HG03064 (cell line): ENCODE measurements around the gene LPP.

Source experiments
- ATAC-seq: cut with Tn5 transposase; IDR thresholded peaks from one replicate; pipeline ENCODE4 v1.9.1; 2021; ENCODE audit warnings: low read depth; ENCODE audit not compliant: unreplicated experiment

LPP gene

GRCh38 chr3:188867691-188868265 lies 713.8 kb downstream of the LPP start:
- ATAC-seq = no peak

GRCh38 chr3:188868803-188869202 lies 714.8 kb downstream of the LPP start:
- ATAC-seq = no peak

GRCh38 chr3:188869628-188870027 lies 715.7 kb downstream of the LPP start:
- no peak for ATAC-seq

GRCh38 chr3:188870431-188870830 lies 716.5 kb downstream of the LPP start:
- ATAC-seq = no peak

- ATAC-seq = no peak
These were observed 720.6 kb downstream of the LPP start for GRCh38 chr3:188874576-188874975.

- ATAC-seq = no peak
These were observed 721.5 kb downstream of the LPP start for GRCh38 chr3:188875413-188875812.

GRCh38 chr3:188876370-188876769 lies 722.4 kb downstream of the LPP start:
- no peak for ATAC-seq

- no peak for ATAC-seq
These were observed 723.4 kb downstream of the LPP start for GRCh38 chr3:188877381-188877780.

GRCh38 chr3:188878076-188878475 lies 724.1 kb downstream of the LPP start:
- no peak for ATAC-seq

GRCh38 chr3:188881954-188882641 lies 728.1 kb downstream of the LPP start:
- ATAC-seq = no peak

GRCh38 chr3:188884299-188885043 lies 730.5 kb downstream of the LPP start:
- no peak for ATAC-seq

- no peak for ATAC-seq
These were observed 734.5 kb downstream of the LPP start for GRCh38 chr3:188888321-188889053.

GRCh38 chr3:188889054-188889491 lies 735.1 kb downstream of the LPP start:
- ATAC-seq = no peak

GRCh38 chr3:188890572-188891270 lies 736.8 kb downstream of the LPP start:
- ATAC-seq = no peak

GRCh38 chr3:188899881-188900280 lies 745.9 kb downstream of the LPP start:
- ATAC-seq = no peak

- ATAC-seq = no peak
These were observed 746.5 kb downstream of the LPP start for GRCh38 chr3:188900421-188900951.

- ATAC-seq = no peak
These were observed 747.2 kb downstream of the LPP start for GRCh38 chr3:188901126-188901525.

GRCh38 chr3:188901671-188902287 lies 747.8 kb downstream of the LPP start:
- no peak for ATAC-seq

- no peak for ATAC-seq
These were observed 750.7 kb downstream of the LPP start for GRCh38 chr3:188904670-188905069.

- no peak for ATAC-seq
These were observed 751.6 kb downstream of the LPP start for GRCh38 chr3:188905547-188905946.
